Neural cell (in vitro differentiated cells): ENCODE results near the gene CBR4. TPM values are rescaled to one million over a fixed set of nuclear protein-coding genes. Genes with fewer than 3 reads are reported as not detected.

ENCODE experiments used
- polyA plus RNA-seq: library from polyadenylated mRNA; depleted of rRNA; stranded (reverse); fragments of >200 nt; gene quantifications from 2 replicates; pipeline ENCODE4 v1.2.3, GENCODE V29; 2014
- small RNA-seq, 3 experiments: library from RNA; depleted of rRNA; stranded (forward); fragments of <200 nt; gene quantifications; one replicate each; pipeline ENCODE3, GENCODE V24; 2012

The CBR4 gene
- polyA plus RNA-seq, 1 donor from 2014 or later = 32.2 TPM

Small RNAs within 50 kb of the gene (small RNA-seq; reads per million reads assigned to genes)
- 0.76 to 3.5 (median 2.3) reads per million in 3 experiments for gene RNY4P17
